Ascending aorta (tissue), 2 donors: ENCODE results near the gene SLC22A6. TPM values are rescaled to one million over a fixed set of nuclear protein-coding genes. Genes with fewer than 3 reads are reported as not detected.
A peak's percentile ranks its signal among the peaks of the same experiment; 100 is the strongest.

Experiments
- DNase-seq, 2 donors: peaks; one replicate each; pipeline ENCODE4 v3.0.0-alpha.2; 2019; ENCODE audit warnings: low spot score in 2 of 2
- H3K27ac ChIP-seq, 2 donors: fragments of 200-600 bp; sonication (generic); one replicate each; pipeline ENCODE4 v1.5.1; 2016 to 2017; ENCODE audit warnings: mild to moderate bottlenecking in 1 of 2
- H3K27me3 ChIP-seq: fragments of 200-600 bp; sonication (generic); one replicate; pipeline ENCODE4 v1.5.1; 2017
- H3K36me3 ChIP-seq, 2 donors: fragments of 200-600 bp; sonication (generic); one replicate each; pipeline ENCODE4 v1.5.1; 2016
- H3K4me1 ChIP-seq, 2 donors: fragments of 200-600 bp; sonication (generic); one replicate each; pipeline ENCODE4 v1.5.1; 2016 to 2017; ENCODE audit warnings: mild to moderate bottlenecking in 1 of 2
- H3K4me3 ChIP-seq, 2 donors: fragments of 200-600 bp; sonication (generic); one replicate each; pipeline ENCODE4 v1.5.1; 2016 to 2017; ENCODE audit warnings: mild to moderate bottlenecking in 1 of 2
- H3K9me3 ChIP-seq, 2 donors: fragments of 200-600 bp; sonication (generic); one replicate each; pipeline ENCODE4 v1.5.1; 2016
- CTCF ChIP-seq, 3 experiments: fragments of 200-600 bp in 2 of 3; fragments of 450-650 bp in 1 of 3; sonication (generic) in 2 of 3; IDR thresholded peaks; one replicate each; pipeline ENCODE4 v1.5.1; 2016 to 2019; ENCODE audit warnings: antibody characterized with exemption in 3 of 3, mild to moderate bottlenecking in 1 of 3, moderate library complexity in 1 of 3
- intact Hi-C: fragments of 100-400 bp; cut with DNase I; formaldehyde crosslinking; loops from one replicate; pipeline ENCODE4 v1.15.1; 2023
- total RNA-seq: library from RNA; depleted of rRNA; stranded (reverse); fragments of >200 nt; gene quantifications from one replicate; pipeline ENCODE4 v1.1.0, GENCODE V29; 2016

Gene SLC22A6
- total RNA-seq, 1 donor from 2014 or later: not detected

- intact Hi-C loops: no loop called here
- Histone ChIP-seq H3K4me3 (no peak overlapping the region), H3K9me3 (no peaks in the 10 kb centered on the region), H3K27ac (no peak overlapping the region), H3K4me1 (peaks cover 4 to 9% of the 10 kb centered on the region in 2 donors), H3K27me3 (peaks cover 32% of the 10 kb centered on the region), H3K36me3 (no peaks in the 10 kb centered on the region)
- TF ChIP-seq CTCF (IDR thresholded peaks at IDR 0.05): no peak
- DNase-seq: no peak
These were observed 56.8 kb downstream of the SLC22A6 start for GRCh38 chr11:62928011-62928410.

- intact Hi-C loops: no loop called here
- H3K4me1 ChIP-seq: peaks cover 4 to 9% of the 10 kb centered on the region in 2 donors
- no peak overlapping the region for H3K27ac ChIP-seq
- no peak for TF ChIP-seq CTCF (IDR thresholded peaks at IDR 0.05)
- H3K9me3 ChIP-seq: no peaks in the 10 kb centered on the region
- peak overlapping the region; percentile 45 to 58 for H3K4me3 ChIP-seq
- DNase-seq: no peak
- peaks cover 33% of the 10 kb centered on the region for H3K27me3 ChIP-seq
- H3K36me3 ChIP-seq: no peaks in the 10 kb centered on the region
These were observed 57.9 kb downstream of the SLC22A6 start for GRCh38 chr11:62926680-62927455.

Other genes with a start within 250 kb of the SLC22A6 start
- 2.9 TPM for gene ZBTB3, start 230.8 kb downstream of the SLC22A6 start, total RNA-seq
- 110 TPM for gene POLR2G, start 223.4 kb downstream of the SLC22A6 start, total RNA-seq
- 51.7 TPM for gene TAF6L, start 213.6 kb downstream of the SLC22A6 start, total RNA-seq
- 102 TPM for gene TMEM179B, start 197.6 kb downstream of the SLC22A6 start, total RNA-seq
- 92.5 TPM for gene TMEM223, start 193.0 kb downstream of the SLC22A6 start, total RNA-seq
- 41.8 TPM for gene NXF1, start 179.5 kb downstream of the SLC22A6 start, total RNA-seq
- gene STX5, start 152.9 kb downstream of the SLC22A6 start, total RNA-seq: 40.3 TPM
- not detected for gene TEX54, start 152.1 kb downstream of the SLC22A6 start, total RNA-seq
- gene WDR74, start 145.4 kb downstream of the SLC22A6 start, total RNA-seq: 28.7 TPM
- 143 TPM for gene SLC3A2, start 104.1 kb downstream of the SLC22A6 start, total RNA-seq
- gene CHRM1, start 63.6 kb downstream of the SLC22A6 start, total RNA-seq: not detected
- gene SLC22A8, start 30.9 kb upstream of the SLC22A6 start, total RNA-seq: not detected
- not detected for gene SLC22A24, start 159.3 kb upstream of the SLC22A6 start, total RNA-seq